Measurements from ENCODE around the gene BMP10. TPM values are rescaled to one million over a fixed set of nuclear protein-coding genes. Genes with fewer than 3 reads are reported as not detected.

BMP10 gene
- total RNA-seq, 1 experiment from 2014 or later, result not detected

DNA sequence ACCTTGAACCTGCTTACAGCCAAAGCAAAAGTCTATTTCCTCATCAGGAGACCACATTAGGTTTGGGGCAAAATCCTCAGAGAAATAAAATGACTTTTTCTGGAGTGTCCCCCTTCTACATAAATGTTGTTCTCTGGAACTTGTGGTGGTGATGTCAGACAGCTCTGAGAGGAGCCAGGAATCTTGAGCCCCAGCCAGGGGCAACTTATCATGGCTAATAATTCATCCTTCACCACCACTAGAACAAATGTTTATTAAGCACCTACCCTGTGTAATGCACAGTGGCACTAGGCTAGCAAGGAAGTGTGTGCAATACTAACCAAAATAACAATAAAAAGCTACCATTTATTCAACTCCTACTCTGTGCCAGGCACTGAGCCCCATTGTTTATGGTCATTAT is 9.0 kb upstream of the BMP10 start:
- H3K36me3 ChIP-seq (ENCODE audit: control insufficient read depth in 1 of 2, insufficient read depth in 2 of 2, low read length in 2 of 2), result no peaks in the 10 kb centered on the region
- TF ChIP-seq SP1 (IDR thresholded peaks at IDR 0.05; ENCODE audit: low read depth) (no peak), POLR2AphosphoS5 (IDR thresholded peaks at IDR 0.05; ENCODE audit: low read depth, low read length) (no peak), CBX3 (IDR thresholded peaks at IDR 0.05; ENCODE audit: low read depth) (no peak), ZFX (IDR thresholded peaks at IDR 0.05) (no peak), POLR2A (IDR thresholded peaks at IDR 0.05; ENCODE audit: borderline replicate concordance, extremely low read depth, insufficient read depth, insufficient read length) (no peak), EGR1 (IDR thresholded peaks at IDR 0.05; ENCODE audit: low read depth) (no peak), JUND (IDR thresholded peaks at IDR 0.05) (no peak), TCF7L2 (IDR thresholded peaks at IDR 0.05; ENCODE audit: borderline replicate concordance, extremely low read depth, insufficient read depth, insufficient read length) (no peak), CEBPB (IDR thresholded peaks at IDR 0.05; ENCODE audit: low read depth) (no peak), FOSL1 (IDR thresholded peaks at IDR 0.05; ENCODE audit: low read depth) (no peak), MAX (IDR thresholded peaks at IDR 0.05) (no peak), YY1 (IDR thresholded peaks at IDR 0.05; ENCODE audit: extremely low read depth, insufficient replicate concordance, low read depth, low read length) (no peak), EZH2 (IDR thresholded peaks at IDR 0.05) (no peak), SRF (IDR thresholded peaks at IDR 0.05; ENCODE audit: low read depth) (no peak), EZH2phosphoT487 (IDR thresholded peaks at IDR 0.05; ENCODE audit: borderline replicate concordance) (no peak)
- no peaks in the 10 kb centered on the region for H3K9me3 ChIP-seq (ENCODE audit: control insufficient read depth in 1 of 2, insufficient read depth in 1 of 2, low read depth in 1 of 2, low read length in 2 of 2)
- no peaks in the 10 kb centered on the region for H3K79me2 ChIP-seq (ENCODE audit: insufficient read depth, low read length)
- CTCF ChIA-PET, result no interaction called here
- POLR2A ChIA-PET, result no interaction called here
- no peak overlapping the region for H2AFZ ChIP-seq (ENCODE audit: low read depth, low read length, poor library complexity, severe bottlenecking)
- no peak overlapping the region for H3K27ac ChIP-seq (ENCODE audit: low read depth, low read length)
- BruUV-seq (replicated peaks), result no TSS peak
- no peak overlapping the region for H3K4me3 ChIP-seq (replicated peaks in 1 of 2; ENCODE audit: low read depth in 1 of 2, low read length in 2 of 2)
- no peak overlapping the region for H3K4me2 ChIP-seq (ENCODE audit: low read length)
- H3K4me1 ChIP-seq (ENCODE audit: control insufficient read depth in 1 of 2, insufficient read depth in 2 of 2, low read length in 2 of 2), result no peaks in the 10 kb centered on the region
- ATAC-seq, result no peak
- RAD21 ChIA-PET (ENCODE audit: low non-redundant PET in 1 of 2, low total read pairs in 2 of 2, uncharacterized antibody in 2 of 2, unreplicated experiment in 2 of 2), result no interaction called here
- no peaks in the 10 kb centered on the region for H4K20me1 ChIP-seq (ENCODE audit: insufficient read depth)
- intact Hi-C loops (cut with micrococcal nuclease), result no loop called here
- peaks cover 26% of the 10 kb centered on the region for H3K27me3 ChIP-seq (ENCODE audit: insufficient read depth, low read length)
- H3K9me2 ChIP-seq (ENCODE audit: insufficient read depth), result no peaks in the 10 kb centered on the region
- no peak overlapping the region for H3K9ac ChIP-seq (ENCODE audit: low read length)
- no peak for DNase-seq (ENCODE audit: low read depth, low spot score)
